ENCODE measurements around the gene KCNB1.
"Not testable (repeated sequence)": the region's sequence is repeated elsewhere in the genome, so short reads cannot be mapped to it uniquely, and the experiment has no call there.

Gene KCNB1

GRCh38 chr20:49315580-49315979 lies 166.9 kb downstream of the KCNB1 start:
- no peak for DNase-seq

GRCh38 chr20:49314052-49314451 lies 168.4 kb downstream of the KCNB1 start:
- DNase-seq: not testable (repeated sequence)

Measured in NCI-H446 treated with DMSO at 0.1 percent for 48 hours (cell line).